PC-3 (cell line): Measurements from ENCODE around the gene CNTRL.

Experiments
- CTCF ChIP-seq: fragments of 300-600 bp; sonication (generic); conservative IDR thresholded peaks from 2 replicates; pipeline ENCODE4 v1.5.1; 2017; ENCODE audit warnings: antibody characterized with exemption, low read depth, mild to moderate bottlenecking, low read length
- EZH2 ChIP-seq: fragments of 300-600 bp; sonication (generic); IDR thresholded peaks from one replicate; pipeline ENCODE4 v1.6.1; 2017; ENCODE audit warnings: antibody characterized with exemption, mild to moderate bottlenecking, low read length; ENCODE audit not compliant: unreplicated experiment
- EZH2phosphoT487 ChIP-seq: fragments of 300-600 bp; sonication (generic); IDR thresholded peaks from 2 replicates; pipeline ENCODE4 v1.6.1; 2018; ENCODE audit warnings: mild to moderate bottlenecking, antibody characterized with exemption, low read length, borderline replicate concordance

- TF ChIP-seq EZH2 (no peak), CTCF (no peak), EZH2phosphoT487 (no peak)
Measured at GRCh38 chr9:121221664-121222055, 146.9 kb downstream of the CNTRL start.
